Measurements from ENCODE around the gene ZNF582.

Gene ZNF582

GRCh38 chr19:56377105-56377924, 16.0 kb downstream of the ZNF582 start (continued):
- no peak for TF ChIP-seq CSRNP3 (CRISPR knock-in tag; IDR thresholded peaks at IDR 0.05)

- no peak for ATAC-seq
- TF ChIP-seq TOX (CRISPR knock-in tag; IDR thresholded peaks at IDR 0.05; ENCODE audit: borderline replicate concordance) (no peak), POU6F1 (CRISPR knock-in tag; IDR thresholded peaks at IDR 0.05; ENCODE audit: borderline replicate concordance, low read depth) (no peak), CSDC2 (CRISPR knock-in tag; IDR thresholded peaks at IDR 0.05) (no peak), ISL1 (CRISPR knock-in tag; IDR thresholded peaks at IDR 0.05) (no peak), ZC3H10 (CRISPR knock-in tag; IDR thresholded peaks at IDR 0.05) (no peak), GLIS3 (CRISPR knock-in tag; IDR thresholded peaks at IDR 0.05) (no peak), ESRRG (CRISPR knock-in tag; IDR thresholded peaks at IDR 0.05) (no peak), ARNTL (CRISPR knock-in tag; IDR thresholded peaks at IDR 0.05; ENCODE audit: borderline replicate concordance, low read depth) (no peak), OSR1 (CRISPR knock-in tag; IDR thresholded peaks at IDR 0.05) (no peak), ZFP3 (CRISPR knock-in tag; IDR thresholded peaks at IDR 0.05) (no peak), CREB5 (CRISPR knock-in tag; IDR thresholded peaks at IDR 0.05; ENCODE audit: low read depth) (no peak), ZNF8 (CRISPR knock-in tag; IDR thresholded peaks at IDR 0.05) (no peak), ZNF70 (CRISPR knock-in tag; IDR thresholded peaks at IDR 0.05) (no peak), CSRNP3 (CRISPR knock-in tag; IDR thresholded peaks at IDR 0.05) (no peak), TCF4 (CRISPR knock-in tag; IDR thresholded peaks at IDR 0.05; ENCODE audit: borderline replicate concordance) (no peak), ZFP30 (CRISPR knock-in tag; IDR thresholded peaks at IDR 0.05) (no peak), PATZ1 (CRISPR knock-in tag; IDR thresholded peaks at IDR 0.05; ENCODE audit: borderline replicate concordance) (no peak), RARB (CRISPR knock-in tag; IDR thresholded peaks at IDR 0.05) (no peak), SNAI2 (CRISPR knock-in tag; IDR thresholded peaks at IDR 0.05) (no peak)
Measured at GRCh38 chr19:56372281-56372680, 21.1 kb downstream of the ZNF582 start.

GRCh38 chr19:56369886-56370676, 23.3 kb downstream of the ZNF582 start:
- ATAC-seq, result no peak
- no peak for TF ChIP-seq ZNF70 (CRISPR knock-in tag; IDR thresholded peaks at IDR 0.05)
- TF ChIP-seq ARNTL (CRISPR knock-in tag; IDR thresholded peaks at IDR 0.05; ENCODE audit: borderline replicate concordance, low read depth), result no peak
- no peak for TF ChIP-seq TOX (CRISPR knock-in tag; IDR thresholded peaks at IDR 0.05; ENCODE audit: borderline replicate concordance)
